ACHN (cell line): ENCODE measurements around the gene MYO3A.
"Not testable (repeated sequence)": the region's sequence is repeated elsewhere in the genome, so short reads cannot be mapped to it uniquely, and the experiment has no call there.

ENCODE experiments used
- DNase-seq: peaks from one replicate; pipeline ENCODE4 v3.0.0-alpha.2; 2015
- in situ Hi-C: cut with HindIII; loops from 2 replicates; pipeline ENCODE4 v1.10.0; 2017; ENCODE audit warnings: low sequenced_read_pairs, low pct_ligation_motif_present, low pct_unique_long_range_greater_than_20kb

The MYO3A gene

DNA sequence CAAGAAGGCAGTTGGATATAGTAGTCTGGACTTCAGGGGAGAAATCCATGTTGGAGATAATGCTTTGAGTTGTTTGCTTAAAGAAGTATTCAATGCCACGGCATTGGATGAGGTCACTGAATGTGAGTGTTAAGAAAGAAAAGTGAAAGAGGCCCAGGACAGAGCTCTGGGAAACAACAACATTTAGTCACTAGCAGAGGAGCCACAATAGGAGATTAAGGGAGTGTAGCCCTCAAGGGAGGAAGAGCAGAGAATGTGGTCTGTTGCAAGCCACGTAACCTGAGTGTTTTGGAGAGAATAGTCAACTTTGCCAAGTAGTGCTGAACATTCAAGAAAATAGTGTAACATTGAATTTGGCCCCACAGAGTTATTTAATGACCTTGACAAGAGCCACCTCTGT is 114.7 kb downstream of the MYO3A start:
- DNase-seq = no peak
- in situ Hi-C loops = no loop called here

DNA sequence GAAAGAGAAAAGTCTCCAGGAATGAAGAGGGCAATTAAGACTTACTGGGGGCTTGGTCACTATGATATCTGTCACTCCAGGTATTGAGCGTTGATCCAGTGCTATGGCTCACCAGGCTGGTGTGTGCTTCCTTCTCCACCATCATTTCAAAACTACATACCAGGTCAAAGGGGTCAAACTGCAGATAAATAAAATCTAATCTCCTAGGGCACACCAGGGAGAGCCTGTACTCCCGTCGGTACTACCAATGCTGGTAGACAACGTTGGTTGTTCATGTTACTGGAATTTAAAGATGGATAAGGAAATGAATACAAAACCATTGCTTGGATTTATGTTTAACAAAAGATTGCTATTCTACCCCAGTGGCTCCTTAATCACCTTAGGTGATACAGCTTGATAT is 118.3 kb downstream of the MYO3A start:
- in situ Hi-C loops = no loop called here
- no peak for DNase-seq

DNA sequence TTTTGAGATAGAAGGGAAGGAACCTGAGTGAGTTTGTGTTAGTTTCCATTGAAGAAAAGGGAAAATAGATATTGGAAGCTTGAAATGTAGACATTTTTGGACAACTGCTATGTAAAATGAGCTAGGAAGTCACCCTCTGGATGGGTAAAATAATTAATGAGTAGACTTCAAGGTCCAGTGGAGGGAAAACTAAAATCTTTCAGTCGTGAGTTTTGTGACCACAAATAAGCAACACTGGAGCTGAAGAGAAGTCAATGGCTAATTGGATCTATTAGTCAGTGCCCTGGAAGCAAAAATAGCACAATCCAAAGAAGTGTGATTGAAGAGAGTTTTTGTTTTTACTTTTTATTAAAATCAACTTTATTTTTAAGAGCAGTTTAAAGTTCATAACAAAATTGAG is 123.4 kb downstream of the MYO3A start:
- in situ Hi-C loops = no loop called here
- DNase-seq = no peak

DNA sequence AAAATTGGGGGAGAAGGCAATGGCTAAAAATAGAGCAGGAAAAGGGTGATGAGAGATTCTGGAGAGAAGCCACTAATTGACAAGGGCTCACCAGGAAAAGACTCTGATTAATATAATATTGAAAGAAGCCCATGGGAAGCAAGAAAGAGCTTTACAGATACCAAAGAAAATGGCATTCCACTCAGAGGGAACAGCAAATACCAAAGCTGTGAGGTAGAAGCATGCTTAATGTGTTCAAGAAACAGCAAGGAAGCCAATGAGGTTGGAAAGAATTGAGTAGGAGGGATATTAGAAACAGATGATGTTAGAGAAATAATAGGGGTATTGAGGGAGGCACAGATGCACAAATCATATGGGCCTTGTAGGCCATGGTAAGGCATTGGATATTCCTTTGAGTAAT is 130.1 kb downstream of the MYO3A start:
- no peak for DNase-seq
- in situ Hi-C loops = no loop called here

DNA sequence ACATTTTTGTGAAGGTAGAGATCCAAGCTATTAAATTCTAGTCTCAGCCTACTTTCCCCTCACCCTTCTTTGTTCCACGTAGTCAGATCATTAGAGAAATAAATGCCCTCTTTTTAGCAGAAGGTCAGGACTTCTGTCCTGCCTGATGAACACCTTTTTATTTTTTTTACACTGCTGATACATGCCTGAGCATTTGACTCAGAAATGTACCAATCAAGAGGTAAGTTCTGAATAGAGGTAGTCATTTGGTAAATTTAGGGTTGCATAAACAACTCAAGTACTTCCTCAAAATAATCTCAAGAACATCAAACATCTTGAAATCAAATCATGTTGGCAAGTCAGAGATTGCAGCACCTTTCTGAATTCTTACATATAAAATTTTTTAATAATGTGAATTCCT is 133.7 kb downstream of the MYO3A start:
- in situ Hi-C loops = no loop called here
- no peak for DNase-seq

DNA sequence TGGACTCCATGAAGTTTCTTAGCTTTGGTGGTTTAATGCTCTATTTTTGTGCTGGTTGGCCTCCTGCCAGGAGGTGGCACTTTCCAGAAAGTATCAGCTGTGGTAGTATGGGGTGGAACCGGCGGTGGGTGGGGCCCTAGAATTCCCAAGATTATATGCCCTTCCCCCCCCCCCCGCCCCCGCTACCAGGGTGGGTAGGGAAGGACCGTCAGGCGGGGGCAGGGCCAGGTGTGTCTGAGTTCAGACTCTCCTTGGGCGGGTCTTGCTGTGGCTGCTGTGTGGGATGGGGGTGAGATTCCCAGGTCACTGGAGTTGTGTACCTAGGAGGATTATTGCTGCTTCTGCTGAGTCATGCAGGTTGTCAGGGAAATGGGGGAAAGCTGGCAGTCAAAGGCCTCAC is 146.9 kb downstream of the MYO3A start:
- DNase-seq, in situ Hi-C loops: not testable (repeated sequence)

DNA sequence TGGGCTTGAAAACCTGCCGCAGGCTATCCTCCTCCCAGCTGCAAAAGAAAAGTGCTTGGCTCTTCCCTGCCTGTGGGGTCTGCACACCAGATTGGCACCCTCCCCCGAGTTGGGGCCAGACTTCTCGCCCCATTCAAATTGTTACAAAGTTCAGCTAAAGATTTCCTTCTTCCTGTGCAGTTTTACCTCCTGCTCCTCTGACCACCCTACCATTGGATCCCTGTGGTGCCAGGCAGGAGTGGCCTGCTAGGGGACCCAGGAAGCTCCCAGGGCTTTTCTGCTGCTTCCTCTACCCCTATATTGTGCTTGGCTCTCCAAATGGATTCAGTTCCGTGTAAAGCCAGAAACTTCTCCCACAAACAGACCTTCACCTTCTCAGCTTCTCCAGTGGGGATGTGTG is 147.4 kb downstream of the MYO3A start:
- in situ Hi-C loops = no loop called here
- no peak for DNase-seq

DNA sequence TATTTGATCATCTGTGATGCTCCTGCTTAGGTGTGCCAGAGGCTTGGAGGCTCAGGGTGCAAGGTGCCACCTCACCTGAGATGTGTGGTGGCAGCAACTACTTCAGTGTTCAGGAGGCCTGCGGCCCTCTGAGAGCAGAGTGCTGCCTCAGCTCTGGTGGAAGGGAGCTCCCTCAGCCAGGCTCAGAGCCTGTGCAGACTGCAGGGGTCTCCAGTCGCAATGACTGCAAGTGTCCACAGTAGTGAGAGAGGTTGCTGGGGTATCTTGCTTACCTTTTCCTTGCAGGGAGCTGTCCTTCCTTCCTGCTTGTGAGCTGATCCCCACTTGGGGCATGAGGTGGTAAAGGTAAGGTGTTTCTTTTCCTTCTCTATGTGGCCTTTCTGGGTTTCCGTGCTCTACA is 151.5 kb downstream of the MYO3A start:
- in situ Hi-C loops = no loop called here

DNA sequence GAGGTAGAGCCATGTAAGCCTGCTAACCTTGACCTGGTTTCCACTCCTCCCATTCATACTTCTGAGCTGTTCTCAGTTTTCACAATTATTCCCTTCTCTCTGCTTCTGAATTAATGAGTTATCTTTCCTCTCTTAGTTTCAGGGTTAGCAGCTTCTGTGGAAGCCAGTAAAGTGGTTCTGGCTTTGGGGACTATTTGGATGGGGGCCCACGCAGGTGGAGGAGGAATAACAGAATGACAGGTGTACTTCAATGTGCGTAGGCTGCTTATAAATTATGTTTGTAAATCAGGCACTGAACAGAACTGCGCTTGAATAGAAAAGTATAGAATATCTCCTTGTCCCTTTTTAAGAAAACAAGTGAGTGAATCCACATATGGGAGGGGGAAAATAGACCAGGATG is 153.6 kb downstream of the MYO3A start:
- in situ Hi-C loops = no loop called here
- no peak for DNase-seq

More for the DNA sequence above, 151.5 kb downstream of the MYO3A start:
- no peak for DNase-seq

DNA sequence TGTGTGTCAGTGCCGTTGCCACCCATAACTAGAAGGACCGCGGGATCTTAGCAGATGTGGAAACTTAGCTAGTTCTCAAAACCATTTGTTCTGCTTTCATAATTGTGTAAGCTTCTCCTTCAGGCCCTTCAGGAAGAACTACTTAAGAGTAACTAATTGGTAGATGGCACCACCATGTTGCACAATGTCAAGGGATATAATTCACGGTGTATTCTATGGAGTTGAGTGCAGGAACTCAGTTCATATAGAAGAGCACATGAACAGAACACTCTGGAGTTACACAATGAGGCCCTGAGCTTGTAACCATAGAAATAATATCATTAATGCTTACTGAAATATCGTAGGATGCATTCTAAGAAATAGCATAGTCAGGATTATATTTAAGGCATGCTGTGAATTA is 156.0 kb downstream of the MYO3A start:
- in situ Hi-C loops = no loop called here
- DNase-seq = no peak

DNA sequence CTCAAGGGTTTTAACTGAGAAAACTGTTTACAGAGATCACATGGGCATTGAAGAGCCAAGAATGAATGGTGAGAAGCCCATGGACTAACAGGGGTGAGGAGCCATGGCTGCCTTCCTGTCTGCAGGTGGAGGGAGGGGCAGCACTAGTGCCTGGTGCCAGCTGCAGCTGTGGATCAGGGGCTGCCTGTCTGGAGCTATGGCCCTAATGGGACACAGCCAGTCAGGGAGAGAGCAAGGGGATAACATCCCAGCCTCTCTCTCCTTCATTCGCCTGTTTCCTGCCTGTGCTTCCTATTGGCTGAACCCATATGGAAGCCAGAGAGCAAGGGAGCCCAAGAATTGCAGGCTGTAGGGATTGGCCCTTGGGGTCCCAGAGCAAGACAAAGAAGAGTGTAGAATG is 156.7 kb downstream of the MYO3A start:
- in situ Hi-C loops = no loop called here
- no peak for DNase-seq

DNA sequence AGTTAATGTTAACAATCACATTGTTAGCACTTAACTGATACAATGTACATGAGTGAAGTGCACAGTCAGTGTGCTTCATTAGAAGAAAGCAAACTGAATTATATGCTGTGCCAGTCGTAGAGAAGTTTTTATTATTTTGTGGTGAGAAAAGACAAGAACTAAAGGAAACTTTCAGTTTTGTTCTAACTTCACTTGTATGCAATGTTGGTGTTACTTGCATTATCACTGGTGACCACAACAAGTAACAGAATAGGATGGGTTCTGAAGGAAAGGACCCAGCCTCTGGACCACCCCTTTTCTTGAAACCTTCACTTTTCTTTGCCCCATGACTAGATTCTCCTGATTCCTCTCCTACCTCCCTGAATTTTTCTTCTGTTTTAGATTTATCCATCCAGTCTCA is 159.2 kb downstream of the MYO3A start:
- in situ Hi-C loops = no loop called here
- no peak for DNase-seq

DNA sequence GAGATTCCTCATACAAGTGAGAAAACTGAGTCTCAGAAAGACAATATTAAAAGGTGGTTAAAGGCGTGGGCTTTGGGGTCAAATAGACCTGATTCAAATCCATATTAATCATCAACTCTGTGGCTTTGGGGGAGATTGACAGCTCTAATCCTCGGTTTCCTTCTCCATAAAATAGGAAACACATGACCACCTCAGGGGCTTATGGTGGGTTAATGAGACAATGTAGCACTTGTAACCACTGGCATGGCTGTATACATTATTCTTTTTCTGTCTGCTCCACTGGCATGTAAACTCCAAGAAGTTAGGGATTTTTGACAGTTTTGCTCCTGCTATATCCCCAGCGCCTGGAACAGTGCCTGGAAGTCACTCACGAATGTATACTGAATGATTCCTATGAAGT is 161.8 kb downstream of the MYO3A start:
- no peak for DNase-seq
- in situ Hi-C loops = no loop called here

DNA sequence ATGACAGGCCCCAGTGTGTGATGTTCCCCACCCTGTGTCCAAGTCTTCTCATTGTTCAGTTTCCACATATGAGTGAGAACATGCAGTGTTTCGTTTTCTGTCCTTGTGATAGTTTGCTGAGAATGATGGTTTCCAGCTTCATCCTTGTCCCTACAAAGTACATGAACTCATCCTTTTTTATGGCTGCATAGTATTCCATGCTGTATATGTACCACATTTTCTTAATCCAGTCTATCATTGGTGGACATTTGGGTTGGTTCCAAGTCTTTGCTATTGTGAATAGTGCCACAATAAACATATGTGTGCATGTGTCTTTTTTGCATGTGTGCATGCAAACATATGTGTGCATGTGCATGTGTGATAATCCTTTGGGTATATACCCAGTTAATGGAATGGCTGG is 163.5 kb downstream of the MYO3A start:
- in situ Hi-C loops, DNase-seq: not testable (repeated sequence)

DNA sequence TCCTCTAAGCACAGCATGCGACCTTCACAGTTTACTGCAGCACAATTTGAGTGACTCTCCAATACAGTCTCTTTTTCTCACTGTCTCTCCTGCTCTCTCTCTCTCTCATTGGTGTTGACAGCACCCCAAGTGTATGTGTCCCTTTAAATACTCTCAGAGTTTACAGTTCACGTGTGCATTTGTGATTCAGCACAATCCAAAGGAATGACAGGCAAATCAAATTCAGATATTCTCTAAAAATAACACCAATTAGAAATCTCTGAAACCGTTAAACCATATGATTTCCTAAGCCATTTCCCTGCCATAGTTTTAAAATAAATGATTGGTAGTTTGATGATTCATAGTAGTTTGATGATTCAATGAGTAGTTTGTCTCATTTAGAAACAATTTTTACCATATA is 178.5 kb downstream of the MYO3A start:
- DNase-seq = no peak
- in situ Hi-C loops = no loop called here

DNA sequence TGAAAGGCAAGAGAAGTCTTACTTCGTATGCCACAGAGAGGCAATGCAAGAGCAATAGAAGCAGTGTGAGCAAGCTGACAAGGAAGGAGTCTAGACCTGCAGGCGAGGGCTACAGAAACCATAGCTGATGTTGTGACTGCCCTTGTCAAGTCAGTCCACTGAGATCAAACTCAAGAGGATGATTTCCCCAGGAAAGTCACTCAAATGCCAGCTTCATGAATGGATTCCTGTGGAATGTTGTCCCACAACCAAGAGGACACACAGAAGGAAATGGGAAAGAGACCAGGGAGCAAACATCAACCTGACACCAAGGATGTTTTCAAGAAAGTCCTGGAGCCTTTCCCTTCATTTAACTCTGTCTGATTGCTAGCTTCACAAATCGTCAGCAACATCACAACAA is 204.6 kb downstream of the MYO3A start:
- DNase-seq = no peak
- in situ Hi-C loops = no loop called here

DNA sequence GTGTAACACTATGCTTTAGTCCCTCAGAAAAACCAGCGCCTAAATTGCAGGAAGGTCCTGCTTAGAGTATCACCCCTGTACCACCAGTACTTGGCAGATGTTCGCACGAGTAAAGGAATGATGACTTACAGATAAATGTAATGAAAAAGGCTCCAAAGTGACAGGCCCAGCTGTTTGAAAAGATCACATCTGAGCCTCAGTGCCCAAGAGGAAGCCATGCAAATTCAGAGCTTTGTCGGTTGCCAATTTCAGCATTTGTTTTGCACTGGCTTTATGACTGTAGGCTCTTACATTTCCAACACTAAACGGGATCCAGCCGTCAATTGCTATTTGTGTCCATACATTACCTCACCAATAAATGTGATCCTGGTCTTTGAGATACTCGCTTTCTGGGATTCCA is 222.0 kb downstream of the MYO3A start:
- no peak for DNase-seq
- in situ Hi-C loops = no loop called here

DNA sequence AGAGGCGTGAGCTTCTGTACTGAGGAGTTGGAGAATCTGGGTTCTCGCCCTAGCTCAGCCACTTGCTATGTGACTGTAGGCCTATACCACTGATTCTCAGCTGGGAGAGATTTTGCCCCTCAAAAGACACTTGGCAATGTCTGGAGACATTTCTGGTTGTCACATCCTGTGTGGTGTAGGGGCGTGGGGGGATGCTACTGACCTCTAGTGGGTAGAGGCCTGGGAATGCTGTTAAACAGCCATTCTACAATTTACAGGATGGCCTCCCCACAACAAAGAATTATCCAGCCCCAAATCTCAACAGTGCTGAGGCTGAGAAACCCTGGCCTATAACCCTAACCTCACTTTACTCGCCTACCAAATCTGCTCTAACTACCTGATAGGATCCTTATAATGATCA is 223.7 kb downstream of the MYO3A start:
- in situ Hi-C loops = no loop called here
- no peak for DNase-seq

DNA sequence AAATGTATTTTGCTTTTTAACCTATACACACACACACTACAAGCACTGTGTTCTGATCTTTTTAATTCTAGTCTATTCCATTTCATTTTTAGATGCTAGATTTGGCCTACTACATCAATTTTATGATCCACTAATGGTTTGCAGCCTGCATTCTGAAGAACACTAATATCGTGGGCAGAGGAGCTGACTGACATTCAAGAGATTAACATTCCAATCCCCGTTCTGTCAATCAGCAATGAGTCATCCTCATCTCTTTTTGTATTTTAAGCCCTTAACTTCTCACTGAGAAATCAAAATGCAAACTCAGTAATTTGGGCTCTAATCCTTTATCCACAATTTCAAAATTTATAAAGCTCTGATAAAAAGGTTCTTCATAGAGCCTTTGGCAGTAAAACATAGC is 235.4 kb downstream of the MYO3A start:
- in situ Hi-C loops = no loop called here
- no peak for DNase-seq

DNA sequence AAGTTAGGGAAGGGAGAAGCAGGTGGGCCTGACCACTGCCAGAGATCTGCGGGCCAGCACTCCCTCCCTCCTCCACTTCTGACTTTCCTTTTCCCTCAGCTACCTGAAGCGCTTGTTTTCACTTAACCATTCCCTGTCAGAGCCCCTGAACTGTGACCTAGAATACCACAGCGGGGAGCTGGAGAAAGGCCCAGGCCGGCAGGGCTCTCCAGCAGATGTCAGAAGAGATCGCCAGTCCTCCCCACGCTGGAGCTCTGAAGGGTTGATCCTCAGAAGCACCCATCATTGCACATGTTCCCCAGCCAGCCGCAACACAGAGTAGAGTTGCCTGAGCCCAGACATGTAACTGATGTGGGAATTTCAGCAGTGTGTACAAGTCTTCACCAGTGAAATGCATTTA is 238.1 kb downstream of the MYO3A start:
- DNase-seq = no peak
- in situ Hi-C loops = no loop called here

DNA sequence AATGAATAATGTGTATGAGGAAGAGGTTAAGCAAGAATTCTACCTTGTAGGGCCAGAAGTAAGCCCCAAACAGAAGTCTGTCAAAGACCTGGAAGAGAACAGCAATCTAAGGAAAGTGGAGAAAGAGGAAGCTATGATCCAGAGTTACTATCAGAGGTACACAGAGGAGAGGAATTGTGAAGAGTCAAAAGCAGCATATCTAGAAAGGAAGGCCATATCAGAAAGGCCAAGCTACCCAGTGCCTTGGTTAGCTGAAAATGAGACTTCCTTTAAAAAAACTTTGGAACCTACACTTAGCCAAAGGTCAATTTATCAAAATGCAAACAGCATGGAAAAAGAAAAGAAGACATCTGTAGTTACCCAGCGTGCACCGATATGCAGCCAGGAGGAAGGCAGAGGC is 239.8 kb downstream of the MYO3A start:
- in situ Hi-C loops = no loop called here
- no peak for DNase-seq

DNA sequence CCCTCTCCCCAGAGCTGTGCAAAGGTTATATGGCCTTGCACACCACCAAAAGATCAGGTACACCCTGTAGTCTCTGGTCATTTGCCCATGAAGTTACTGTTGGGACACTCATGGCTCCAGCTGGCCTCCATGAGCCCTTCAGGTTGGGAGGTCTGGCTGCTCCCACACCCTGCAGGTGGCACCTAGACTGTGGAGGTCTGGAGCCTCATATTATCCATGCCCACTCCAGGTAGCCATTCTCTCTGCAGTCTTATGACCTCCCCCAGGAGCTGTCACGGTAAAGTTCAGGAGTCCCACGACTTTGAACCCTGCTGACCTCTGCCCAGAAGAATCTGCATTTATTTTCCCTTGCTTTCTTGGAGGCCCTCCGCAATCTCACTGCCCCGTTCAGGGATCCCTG is 243.3 kb downstream of the MYO3A start:
- no peak for DNase-seq
- in situ Hi-C loops = no loop called here
